ENCODE measurements around the gene GRPEL2.
A peak's percentile ranks its signal among the peaks of the same experiment; 100 is the strongest.

The GRPEL2 gene

DNA sequence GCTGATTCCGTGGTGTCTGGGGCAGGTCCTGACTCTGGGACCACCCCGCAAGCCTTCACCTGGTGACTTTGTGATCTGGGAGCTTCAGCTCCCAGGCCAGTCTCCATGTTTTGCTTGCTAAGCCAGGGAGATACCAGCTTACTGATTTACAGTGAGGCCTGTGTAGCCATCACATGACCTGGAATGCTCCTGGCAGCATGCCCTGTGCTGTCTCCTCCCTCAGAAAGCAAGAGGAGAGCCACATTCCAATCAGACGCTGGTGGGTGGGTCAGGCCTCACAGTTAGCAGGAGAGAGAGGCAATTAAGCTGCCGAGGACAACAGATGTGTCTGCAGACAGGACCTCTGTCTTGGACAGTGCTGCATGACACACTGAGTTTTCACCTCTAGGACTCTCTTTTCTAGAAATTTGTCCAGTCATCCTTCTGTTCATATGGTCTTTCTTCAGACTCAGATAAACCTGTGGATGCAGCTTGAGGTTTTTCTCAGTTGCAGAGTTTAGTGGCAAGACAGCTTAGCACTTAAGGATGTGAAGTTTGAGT, 24.4 kb upstream of the GRPEL2 start:
- DNase-seq: no peak

DNA sequence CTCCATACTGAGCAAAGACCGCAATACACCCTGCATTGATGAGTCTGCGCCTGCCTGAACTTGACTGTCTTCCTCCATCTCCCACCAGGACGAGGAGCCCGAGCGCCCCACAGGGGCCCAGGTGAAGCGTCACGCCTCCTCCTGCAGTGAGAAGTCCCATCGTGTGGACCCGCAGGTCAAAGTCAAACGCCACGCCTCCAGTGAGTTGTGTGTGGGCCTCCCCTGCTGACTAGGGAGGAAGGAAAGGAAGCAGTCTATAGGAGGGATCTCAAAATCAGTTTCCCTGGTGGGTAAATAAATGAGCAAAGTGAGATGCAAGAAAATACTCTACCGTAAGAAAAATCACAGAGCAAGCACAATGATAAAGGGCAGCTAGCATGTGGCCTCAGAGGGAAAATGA, 22.8 kb upstream of the GRPEL2 start:
- no peak for DNase-seq

GRCh38 chr5:149323210-149323609, 22.1 kb upstream of the GRPEL2 start:
- no peak for DNase-seq

- DNase-seq: no peak
Observed at GRCh38 chr5:149323621-149324205, 21.6 kb upstream of the GRPEL2 start.

DNA sequence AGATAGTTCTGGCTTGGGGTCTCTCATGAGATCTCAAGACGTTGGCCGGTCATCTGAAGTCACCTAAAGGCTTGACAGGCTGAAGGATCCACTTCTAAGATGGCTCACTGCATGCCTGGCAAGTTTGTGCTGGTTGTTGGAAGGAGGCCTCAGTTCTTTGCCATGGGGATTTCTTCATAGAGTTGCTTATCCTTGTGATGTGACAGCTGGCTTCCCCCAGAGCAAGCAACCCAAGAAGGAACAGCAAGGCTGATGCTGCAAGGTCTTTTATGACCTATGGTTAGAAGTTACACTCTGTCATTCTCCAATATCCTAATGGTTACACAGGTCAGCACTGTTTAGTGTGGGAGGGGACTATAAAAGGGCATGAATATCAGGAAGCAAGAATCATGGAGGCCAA, 20.7 kb upstream of the GRPEL2 start:
- no peak for DNase-seq

DNA sequence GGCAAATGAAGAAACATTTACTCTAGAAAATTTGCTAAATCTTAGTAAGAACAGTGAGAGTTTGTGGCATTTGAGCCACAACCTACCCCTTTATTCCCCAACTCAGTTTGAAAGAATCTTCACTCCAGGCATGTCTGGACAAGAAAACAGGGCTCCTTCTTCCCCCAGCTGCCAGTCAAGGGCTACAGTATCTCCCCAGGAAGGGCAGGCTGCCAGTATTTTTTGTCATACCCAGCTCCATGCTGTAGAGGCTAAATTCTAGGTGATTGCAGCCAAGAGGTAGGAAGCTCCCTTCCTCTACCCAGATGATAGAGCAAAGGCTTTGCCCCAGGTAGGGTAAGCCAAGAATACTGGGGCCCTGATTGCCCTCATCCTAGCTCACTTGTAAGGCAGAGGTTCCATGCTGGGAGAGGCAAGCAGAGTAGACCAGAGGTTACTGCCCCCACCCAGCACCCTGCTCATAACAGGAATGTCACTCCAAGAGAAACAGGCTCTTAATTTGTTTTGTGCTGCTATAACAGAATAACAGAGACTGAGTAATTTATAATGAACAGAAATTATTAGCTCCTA, 20.0 kb upstream of the GRPEL2 start:
- DNase-seq: no peak

GRCh38 chr5:149325894-149326293, 19.4 kb upstream of the GRPEL2 start:
- DNase-seq: no peak

DNA sequence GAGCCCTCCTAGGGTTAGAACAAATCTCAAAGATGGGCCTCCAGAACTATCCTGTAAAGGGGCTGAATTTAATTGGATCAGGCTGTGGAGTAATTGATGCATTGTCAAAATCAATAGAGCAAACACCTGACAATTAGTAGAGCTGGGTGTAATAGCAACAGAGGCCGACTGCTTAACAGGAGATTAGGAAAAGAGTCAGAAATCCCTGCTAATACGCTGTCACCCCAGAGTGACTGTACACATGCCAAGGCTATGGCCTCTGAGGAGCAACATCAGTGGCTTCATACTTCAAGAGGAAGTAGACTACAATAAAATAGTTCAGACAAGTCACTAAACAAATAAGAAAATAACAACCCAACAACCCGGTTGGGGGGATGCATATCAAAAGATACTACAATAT, 18.7 kb upstream of the GRPEL2 start:
- no peak for DNase-seq

GRCh38 chr5:149328177-149328576, 17.1 kb upstream of the GRPEL2 start:
- no peak for DNase-seq

- no peak for DNase-seq
Observed at GRCh38 chr5:149333711-149334443, 11.4 kb upstream of the GRPEL2 start.

DNA sequence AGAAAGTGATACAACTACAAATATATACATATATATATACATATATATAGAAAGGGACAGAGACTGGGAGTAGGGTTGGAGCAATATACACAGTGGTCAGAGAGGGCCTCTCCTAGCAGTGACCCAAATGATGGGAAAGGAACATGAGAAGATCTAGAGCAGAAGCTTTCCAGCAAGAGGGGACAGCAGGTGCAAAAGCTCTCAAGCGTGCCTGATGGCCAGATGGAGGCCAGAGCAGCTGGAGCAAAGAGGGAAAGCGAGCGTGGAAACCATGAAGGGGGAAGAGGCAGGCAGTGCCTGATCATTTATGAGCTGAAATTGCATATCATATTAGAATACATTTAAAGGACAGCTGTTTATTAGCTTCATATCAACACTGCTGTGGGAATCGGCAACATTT, 7.6 kb upstream of the GRPEL2 start:
- DNase-seq: no peak

DNA sequence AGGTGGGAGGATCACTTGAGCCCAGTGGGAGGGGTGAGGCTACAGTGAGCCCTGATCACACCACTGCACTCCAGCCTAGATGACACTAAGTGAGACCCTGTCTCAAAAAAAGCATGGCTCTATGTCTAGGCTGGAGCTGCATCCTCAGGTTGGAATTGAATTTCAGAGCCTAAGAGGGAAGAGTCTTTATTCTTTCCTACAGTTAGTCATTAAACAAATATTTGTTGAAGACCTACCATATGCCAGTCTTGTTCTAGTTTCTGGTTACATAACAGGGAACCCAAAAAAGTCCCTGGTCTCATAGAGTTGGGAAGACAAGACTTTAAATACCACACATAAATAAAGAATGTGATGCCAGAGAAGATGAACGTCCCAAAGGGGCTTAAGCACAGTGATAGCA, 6.9 kb upstream of the GRPEL2 start:
- DNase-seq: no peak

- DNase-seq: no peak
Observed at GRCh38 chr5:149340920-149341319, 4.4 kb upstream of the GRPEL2 start.

DNA sequence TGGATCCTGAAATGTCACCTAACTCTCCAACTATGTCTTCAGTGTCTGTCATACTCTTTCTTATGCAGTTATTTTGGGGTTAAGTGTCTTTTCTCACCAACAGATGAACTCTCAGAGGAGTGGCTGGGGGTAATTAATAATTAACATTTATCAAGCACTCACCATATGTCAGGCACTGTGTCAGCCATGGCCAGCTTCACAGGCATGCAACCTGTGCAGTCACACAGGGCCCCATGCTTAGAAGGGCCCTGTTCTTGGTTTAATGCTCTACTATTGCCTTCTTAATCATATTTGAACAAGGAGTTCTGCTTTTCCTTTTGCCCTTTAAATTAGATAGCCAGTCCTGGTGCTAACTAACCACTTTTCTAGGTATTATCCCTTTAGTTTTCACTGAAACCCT, 3.4 kb upstream of the GRPEL2 start:
- no peak for DNase-seq

- no peak for DNase-seq
Observed at GRCh38 chr5:149344151-149344550, 1.1 kb upstream of the GRPEL2 start.

- DNase-seq: no peak
Observed at GRCh38 chr5:149345892-149346222, 558 bp downstream of the GRPEL2 start.

DNA sequence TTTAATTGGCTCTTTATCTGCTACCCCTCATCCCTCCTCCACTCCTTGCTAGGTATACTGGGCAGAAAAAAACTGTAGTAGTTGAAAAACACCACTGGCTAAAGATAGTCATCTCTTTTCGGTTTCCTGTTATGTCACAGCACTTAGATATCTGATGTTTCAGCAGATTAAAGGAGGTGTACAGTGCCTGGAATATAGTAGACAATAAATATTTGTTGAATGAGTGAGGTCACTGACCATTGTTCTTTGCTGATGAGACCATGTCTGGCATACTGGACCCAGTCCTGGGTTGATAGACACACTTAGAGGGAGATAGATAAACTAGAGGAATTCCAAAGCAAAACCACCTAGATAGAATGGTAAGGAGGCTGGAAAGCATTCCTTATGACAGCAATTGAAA, 3.2 kb downstream of the GRPEL2 start:
- DNase-seq: no peak

GRCh38 chr5:149349382-149349781, 4.1 kb downstream of the GRPEL2 start:
- DNase-seq: no peak

GRCh38 chr5:149352169-149352568, 6.9 kb downstream of the GRPEL2 start:
- DNase-seq: no peak

DNA sequence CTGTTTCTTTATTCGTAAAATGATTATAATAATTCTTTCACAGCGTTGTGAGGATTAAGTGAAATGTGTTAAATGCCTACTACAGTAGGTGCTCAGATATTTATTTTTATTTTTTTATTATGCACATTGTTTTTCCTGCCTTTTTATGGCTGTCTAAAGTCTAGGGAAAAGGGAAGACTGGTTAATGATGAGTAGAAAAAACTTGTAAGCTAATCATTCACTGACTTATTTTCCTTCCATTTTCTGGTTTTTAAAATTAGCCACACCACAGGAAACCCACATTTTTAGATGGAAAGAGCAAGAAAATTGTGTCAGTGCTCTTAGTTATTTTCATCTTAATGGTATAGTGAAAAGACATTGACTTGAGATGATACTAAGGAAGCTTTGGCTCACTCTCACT, 8.6 kb downstream of the GRPEL2 start:
- no peak for DNase-seq

GRCh38 chr5:149355688-149356087, 10.4 kb downstream of the GRPEL2 start:
- no peak for DNase-seq

DNA sequence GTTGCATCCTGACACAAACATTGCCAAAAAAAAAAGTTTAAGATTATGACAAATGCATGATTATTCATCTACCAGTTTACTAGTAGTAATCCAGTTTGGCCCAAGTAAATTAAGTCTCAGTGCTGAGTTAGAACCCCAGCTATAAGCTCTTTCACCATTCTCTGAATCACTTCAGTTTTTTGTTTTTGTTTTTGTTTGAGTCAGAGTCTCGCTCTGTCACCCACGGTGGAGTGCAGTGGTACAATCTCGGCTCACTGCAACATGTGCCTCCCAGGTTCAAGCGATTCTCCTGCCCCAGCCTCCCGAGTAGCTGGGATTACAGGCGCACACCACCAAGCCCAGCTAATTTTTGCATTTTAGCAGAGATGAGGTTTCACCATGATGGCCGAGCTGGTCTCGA, 11.1 kb downstream of the GRPEL2 start:
- no peak for DNase-seq

- DNase-seq: peak; percentile 97
Observed at GRCh38 chr5:149357370-149358293, 12.3 kb downstream of the GRPEL2 start, which contains the start of gene PCYOX1L. TSS of gene PCYOX1L (plus strand) at chr5:149358046. CDS start at chr5:149358069, 23 bp downstream.
